HEK293 (cell line): Measurements from ENCODE around the gene TMEM170B.
A peak's percentile ranks its signal among the peaks of the same experiment; 100 is the strongest.

Experiments used
- CTCF ChIA-PET: fragments of 350-600 bp; formaldehyde crosslinking; extraction: SDS; loops from one replicate; lab custom pipeline; 2021; ENCODE audit warnings: antibody characterized with exemption; lab: Yijun Ruan, JAX
- POLR2A ChIA-PET: fragments of 300-600 bp; formaldehyde crosslinking; extraction: SDS; loops from one replicate; lab custom pipeline; 2020; ENCODE audit warnings: antibody characterized with exemption, inconsistent platforms; lab: Yijun Ruan, JAX
- H3K27ac ChIP-seq: fragments of 200-500 bp; sonication (Bioruptor generic); 2 replicates; pipeline ENCODE4 v1.5.1; 2014; ENCODE audit warnings: low read depth, low read length, control low read depth, inconsistent platforms; ENCODE audit errors: extremely low read depth
- H3K36me3 ChIP-seq, 2 experiments: fragments of 200-500 bp in 1 of 2; sonication (Bioruptor generic) in 1 of 2; 1 replicate in 1 of 2; 2 replicates in 1 of 2; pipeline ENCODE4 v1.5.1; 2014 to 2017; ENCODE audit warnings: inconsistent platforms in 2 of 2, low read length in 2 of 2; ENCODE audit not compliant: control insufficient read depth in 2 of 2, insufficient read depth in 1 of 2
- H3K4me1 ChIP-seq: fragments of 200-500 bp; sonication (Bioruptor generic); 2 replicates; pipeline ENCODE4 v1.5.1; 2014; ENCODE audit warnings: mild to moderate bottlenecking, low read length, inconsistent platforms; ENCODE audit not compliant: control insufficient read depth, insufficient read depth
- H3K4me3 ChIP-seq: 2 replicates; pipeline ENCODE4 v1.5.1; 2011; ENCODE audit warnings: low read depth, mild to moderate bottlenecking, control low read depth, low read length, moderate library complexity
- H3K9me3 ChIP-seq: fragments of 200-500 bp; sonication (Bioruptor generic); 2 replicates; pipeline ENCODE4 v1.5.1; 2014; ENCODE audit warnings: low read depth, low read length, inconsistent platforms; ENCODE audit not compliant: control insufficient read depth, insufficient read depth
- HOXA7 ChIP-seq: sonication (generic); formaldehyde crosslinking; IDR thresholded peaks from 2 replicates; pipeline ENCODE4 v1.8.1; 2022; ENCODE audit warnings: missing genetic modification reagents, borderline replicate concordance
- INSM2 ChIP-seq: fragments of 450-650 bp; formaldehyde crosslinking; IDR thresholded peaks from 2 replicates; pipeline ENCODE4 v1.5.1; 2016; ENCODE audit warnings: missing biosample characterization, missing genetic modification characterization
- KLF17 ChIP-seq: fragments of 450-650 bp; formaldehyde crosslinking; IDR thresholded peaks from 2 replicates; pipeline ENCODE4 v1.5.1; 2016; ENCODE audit warnings: missing biosample characterization, missing genetic modification characterization
- REST ChIP-seq: fragments of 450-650 bp; formaldehyde crosslinking; IDR thresholded peaks from 2 replicates; pipeline ENCODE4 v1.5.1; 2016; ENCODE audit warnings: missing biosample characterization, missing genetic modification characterization
- SP2 ChIP-seq: fragments of 450-650 bp; formaldehyde crosslinking; IDR thresholded peaks from 2 replicates; pipeline ENCODE4 v1.5.1; 2016; ENCODE audit warnings: missing biosample characterization, missing genetic modification characterization
- ZBTB10 ChIP-seq: fragments of 450-650 bp; formaldehyde crosslinking; IDR thresholded peaks from 2 replicates; pipeline ENCODE4 v1.5.1; 2016; ENCODE audit warnings: missing biosample characterization, missing genetic modification characterization
- ZBTB44 ChIP-seq: fragments of 450-650 bp; IDR thresholded peaks from 2 replicates; pipeline ENCODE4 v1.5.1; 2018; ENCODE audit warnings: missing biosample characterization, mild to moderate bottlenecking, missing genetic modification characterization
- ZFP37 ChIP-seq: fragments of 450-650 bp; formaldehyde crosslinking; IDR thresholded peaks from 2 replicates; pipeline ENCODE4 v1.5.1; 2016; ENCODE audit warnings: missing biosample characterization, missing genetic modification characterization
- ZNF132 ChIP-seq: fragments of 450-650 bp; formaldehyde crosslinking; IDR thresholded peaks from 2 replicates; pipeline ENCODE4 v1.5.1; 2017; ENCODE audit warnings: missing biosample characterization, missing genetic modification characterization, borderline replicate concordance
- ZNF16 ChIP-seq: fragments of 450-650 bp; formaldehyde crosslinking; IDR thresholded peaks from 2 replicates; pipeline ENCODE4 v1.5.1; 2016; ENCODE audit warnings: low read depth, missing biosample characterization, missing genetic modification characterization
- ZNF169 ChIP-seq: fragments of 450-650 bp; formaldehyde crosslinking; IDR thresholded peaks from 2 replicates; pipeline ENCODE4 v1.5.1; 2016; ENCODE audit warnings: missing biosample characterization, missing genetic modification characterization
- ZNF223 ChIP-seq: fragments of 450-650 bp; formaldehyde crosslinking; IDR thresholded peaks from 2 replicates; pipeline ENCODE4 v1.5.1; 2016; ENCODE audit warnings: missing biosample characterization, missing genetic modification characterization
- ZNF248 ChIP-seq: fragments of 450-650 bp; formaldehyde crosslinking; IDR thresholded peaks from 2 replicates; pipeline ENCODE4 v1.5.1; 2017; ENCODE audit warnings: missing biosample characterization, missing genetic modification characterization
- ZNF404 ChIP-seq: fragments of 450-650 bp; formaldehyde crosslinking; IDR thresholded peaks from 2 replicates; pipeline ENCODE4 v1.5.1; 2017; ENCODE audit warnings: missing biosample characterization, missing genetic modification characterization
- ZNF510 ChIP-seq: fragments of 450-650 bp; formaldehyde crosslinking; IDR thresholded peaks from 2 replicates; pipeline ENCODE4 v1.5.1; 2018; ENCODE audit warnings: mild to moderate bottlenecking, missing genetic modification characterization, missing biosample characterization; ENCODE audit not compliant: insufficient replicate concordance
- ZNF561 ChIP-seq: fragments of 450-650 bp; IDR thresholded peaks from 2 replicates; pipeline ENCODE4 v1.5.1; 2018; ENCODE audit warnings: missing biosample characterization, missing genetic modification characterization, borderline replicate concordance
- ZNF600 ChIP-seq: fragments of 450-650 bp; formaldehyde crosslinking; IDR thresholded peaks from 2 replicates; pipeline ENCODE4 v1.5.1; 2016; ENCODE audit warnings: missing biosample characterization, missing genetic modification characterization
- ZNF639 ChIP-seq: fragments of 450-650 bp; formaldehyde crosslinking; IDR thresholded peaks from 2 replicates; pipeline ENCODE4 v1.5.1; 2016; ENCODE audit warnings: missing biosample characterization, missing genetic modification characterization
- ZNF658 ChIP-seq: fragments of 450-650 bp; formaldehyde crosslinking; IDR thresholded peaks from 2 replicates; pipeline ENCODE4; 2016; ENCODE audit warnings: missing biosample characterization, missing genetic modification characterization
- ZNF792 ChIP-seq: fragments of 450-650 bp; formaldehyde crosslinking; IDR thresholded peaks from 2 replicates; pipeline ENCODE4 v1.5.1; 2016; ENCODE audit warnings: missing biosample characterization, missing genetic modification characterization
- ZNF843 ChIP-seq: fragments of 450-650 bp; formaldehyde crosslinking; IDR thresholded peaks from 2 replicates; pipeline ENCODE4 v1.5.1; 2016; ENCODE audit warnings: missing biosample characterization, missing genetic modification characterization
- ZSCAN16 ChIP-seq: fragments of 450-650 bp; formaldehyde crosslinking; IDR thresholded peaks from 2 replicates; pipeline ENCODE4 v1.5.1; 2016; ENCODE audit warnings: missing biosample characterization, missing genetic modification characterization

TMEM170B gene

GRCh38 chr6:11497107-11497506 is 40.4 kb upstream of the TMEM170B start (continued):
- TF ChIP-seq ZBTB10 (tag by site-specific recombination) (no peak), ZNF248 (no peak), ZSCAN16 (tag by site-specific recombination) (no peak)

GRCh38 chr6:11497881-11498280 is 39.7 kb upstream of the TMEM170B start:
- ChIA-PET CTCF (interaction anchor here (0.5 to 5.6 kb wide), 18 partner anchors 10 to 1020 kb away, joined by 3 to 110 read pairs (median 10); no protein-coding TSS in a partner anchor), POLR2A (no interaction called here)
- Histone ChIP-seq H3K4me3 (no peak overlapping the region), H3K27ac (no peak overlapping the region), H3K4me1 (no peaks in the 10 kb centered on the region), H3K36me3 (no peaks in the 10 kb centered on the region)
- peak; percentile 30; the same call in 1 of the 2 replicates for TF ChIP-seq ZNF132
- TF ChIP-seq ZNF404 (tag by site-specific recombination), result no peak
- TF ChIP-seq, all 188 proteins: peak for 1
- H3K9me3 ChIP-seq, result no peaks in the 10 kb centered on the region

- ChIA-PET CTCF (interaction anchor here (0.5 to 5.6 kb wide), 8 partner anchors 9 to 548 kb away, joined by 3 to 82 read pairs (median 3); no protein-coding TSS in a partner anchor), POLR2A (no interaction called here)
- H3K4me1 ChIP-seq, result no peaks in the 10 kb centered on the region
- no peaks in the 10 kb centered on the region for H3K36me3 ChIP-seq
- H3K4me3 ChIP-seq, result no peak overlapping the region
- H3K9me3 ChIP-seq, result no peaks in the 10 kb centered on the region
- no peak overlapping the region for H3K27ac ChIP-seq
- TF ChIP-seq ZNF223 (tag by site-specific recombination) (no peak), SP2 (tag by site-specific recombination) (no peak), ZNF639 (no peak), ZNF658 (no peak), ZNF843 (tag by site-specific recombination) (no peak), REST (tag by site-specific recombination) (no peak), ZNF510 (no peak), ZNF16 (no peak), ZFP37 (no peak), ZNF169 (tag by site-specific recombination) (no peak), ZNF561 (tag by site-specific recombination) (no peak), ZNF132 (no peak), INSM2 (tag by site-specific recombination) (no peak), ZBTB44 (no peak), HOXA7 (CRISPR knock-in tag) (no peak), ZNF792 (no peak), ZNF600 (tag by site-specific recombination) (no peak), KLF17 (tag by site-specific recombination) (no peak)
These were observed 37.5 kb upstream of the TMEM170B start for GRCh38 chr6:11500008-11500407.
